GM19463 (cell line): ENCODE results near the gene PRKN.

Experiments used
- ATAC-seq: cut with Tn5 transposase; IDR thresholded peaks from one replicate; pipeline ENCODE4 v1.9.1; 2021; ENCODE audit warnings: mild to moderate bottlenecking, moderate library complexity; ENCODE audit not compliant: unreplicated experiment

The PRKN gene

GRCh38 chr6:162622572-162622971 lies 105.0 kb downstream of the PRKN start:
- ATAC-seq = no peak

GRCh38 chr6:162621246-162621645 lies 106.3 kb downstream of the PRKN start:
- ATAC-seq = no peak

- ATAC-seq = no peak
Measured at GRCh38 chr6:162620073-162620472, 107.5 kb downstream of the PRKN start.

- ATAC-seq = no peak
Measured at GRCh38 chr6:162618448-162619002, 109.0 kb downstream of the PRKN start.

GRCh38 chr6:162615016-162615705 lies 112.4 kb downstream of the PRKN start:
- ATAC-seq = no peak

GRCh38 chr6:162613310-162613709 lies 114.3 kb downstream of the PRKN start:
- ATAC-seq = no peak

- no peak for ATAC-seq
Measured at GRCh38 chr6:162612613-162613012, 115.0 kb downstream of the PRKN start.

- no peak for ATAC-seq
Measured at GRCh38 chr6:162610351-162610750, 117.2 kb downstream of the PRKN start.

- no peak for ATAC-seq
Measured at GRCh38 chr6:162605881-162606280, 121.7 kb downstream of the PRKN start.

- no peak for ATAC-seq
Measured at GRCh38 chr6:162603231-162604015, 124.1 kb downstream of the PRKN start.

GRCh38 chr6:162602759-162603158 lies 124.8 kb downstream of the PRKN start:
- no peak for ATAC-seq

GRCh38 chr6:162596676-162597075 lies 130.9 kb downstream of the PRKN start:
- ATAC-seq = no peak

GRCh38 chr6:162591517-162591916 lies 136.0 kb downstream of the PRKN start:
- ATAC-seq = no peak

GRCh38 chr6:162581988-162582780 lies 145.4 kb downstream of the PRKN start:
- no peak for ATAC-seq

- ATAC-seq = no peak
Measured at GRCh38 chr6:162580619-162581018, 146.9 kb downstream of the PRKN start.

- no peak for ATAC-seq
Measured at GRCh38 chr6:162576016-162576415, 151.6 kb downstream of the PRKN start.

GRCh38 chr6:162572240-162572639 lies 155.3 kb downstream of the PRKN start:
- no peak for ATAC-seq

GRCh38 chr6:162568266-162568665 lies 159.3 kb downstream of the PRKN start:
- ATAC-seq = no peak

GRCh38 chr6:162562041-162562440 lies 165.5 kb downstream of the PRKN start:
- ATAC-seq = no peak

- ATAC-seq = no peak
Measured at GRCh38 chr6:162560891-162561290, 166.7 kb downstream of the PRKN start.

- ATAC-seq = no peak
Measured at GRCh38 chr6:162554531-162554930, 173.0 kb downstream of the PRKN start.
